Stomach (tissue), 9 donors: ENCODE results near the gene TMEM134. TPM values are rescaled to one million over a fixed set of nuclear protein-coding genes. Genes with fewer than 3 reads are reported as not detected.

Experiments used
- DNase-seq, 2 donors: peaks; one replicate each; pipeline versions ENCODE4 v3.0.0 to v3.0.0-alpha.2; 2013 to 2019
- H3K27ac ChIP-seq, 5 donors: fragments of 200-600 bp in 4 of 5; sonication (generic) in 4 of 5; one replicate each; pipeline ENCODE4 v1.5.1; 2013 to 2019; ENCODE audit warnings: mild to moderate bottlenecking in 1 of 5, moderate library complexity in 1 of 5
- H3K27me3 ChIP-seq, 3 donors: fragments of 200-600 bp; sonication (generic); one replicate each; pipeline ENCODE4 v1.5.1; 2017 to 2019; ENCODE audit warnings: mixed run types in 1 of 3
- H3K36me3 ChIP-seq, 4 donors: fragments of 200-600 bp; sonication (generic); 1 replicate in 3 of 4; 2 replicates in 1 of 4; pipeline ENCODE4 v1.5.1; 2016 to 2019
- H3K4me1 ChIP-seq, 4 donors: fragments of 200-600 bp; sonication (generic); one replicate each; pipeline ENCODE4 v1.5.1; 2016 to 2019
- H3K4me3 ChIP-seq, 4 donors: fragments of 200-600 bp; sonication (generic) in 3 of 4; one replicate each; pipeline ENCODE4 v1.5.1; 2016 to 2019; ENCODE audit warnings: mild to moderate bottlenecking in 1 of 4
- H3K9me3 ChIP-seq, 4 donors: fragments of 200-600 bp; sonication (generic); one replicate each; pipeline ENCODE4 v1.5.1; 2016 to 2019
- CTCF ChIP-seq, 7 experiments: fragments of 450-650 bp in 4 of 7; fragments of 200-600 bp in 3 of 7; sonication (generic) in 3 of 7; IDR thresholded peaks; one replicate each; pipeline ENCODE4 v1.5.1; 2016 to 2019; ENCODE audit warnings: antibody characterized with exemption in 7 of 7, control low read depth in 2 of 7, mild to moderate bottlenecking in 1 of 7
- EP300 ChIP-seq: sonication (generic); formaldehyde crosslinking; IDR thresholded peaks from one replicate; pipeline ENCODE4 v1.6.1; 2017; ENCODE audit warnings: antibody characterized with exemption
- POLR2A ChIP-seq, 4 donors: fragments of 450-650 bp; IDR thresholded peaks; one replicate each; pipeline ENCODE4 v1.6.1; 2016; ENCODE audit warnings: antibody characterized with exemption in 4 of 4, control low read depth in 2 of 4, mild to moderate bottlenecking in 1 of 4, moderate library complexity in 1 of 4
- POLR2AphosphoS5 ChIP-seq, 3 donors: sonication (generic); formaldehyde crosslinking; IDR thresholded peaks; one replicate each; pipeline ENCODE4 v1.6.1; 2016; ENCODE audit warnings: antibody characterized with exemption in 3 of 3
- WGBS, 5 donors: extraction: QIAGEN DNeasy Blood & Tissue Kit in 3 of 5; methylation state at CpG; one replicate each; pipeline versions ENCODE4 v1.1.5 to v1.1.7; 2013 to 2018; 5-methylcytosine and 5-hydroxymethylcytosine counted together
- intact Hi-C: fragments of 100-400 bp; cut with DNase I; formaldehyde crosslinking; loops from one replicate; pipeline ENCODE4 v1.15.1; 2023; ENCODE audit warnings: low total_unique reads
- polyA plus RNA-seq, 3 donors: library from polyadenylated mRNA; stranded (reverse); fragments of 200-250 nt; gene quantifications; one replicate each; pipeline ENCODE4 v1.2.3, GENCODE V29; 2013
- total RNA-seq, 5 donors: library from RNA; depleted of rRNA; stranded (reverse); fragments of >200 nt; gene quantifications; one replicate each; pipeline versions ENCODE4 v1.1.0 to v1.2.3, GENCODE V29; 2014 to 2016
- donor health status: healthy with polysubstance abuse.
- donor health status: Bipolar disorder and iron deficiency.
- donor health status: healthy.

The TMEM134 gene
- total and polyA plus RNA-seq, 8 donors, result 57.6 to 392 (median 128) TPM

DNA sequence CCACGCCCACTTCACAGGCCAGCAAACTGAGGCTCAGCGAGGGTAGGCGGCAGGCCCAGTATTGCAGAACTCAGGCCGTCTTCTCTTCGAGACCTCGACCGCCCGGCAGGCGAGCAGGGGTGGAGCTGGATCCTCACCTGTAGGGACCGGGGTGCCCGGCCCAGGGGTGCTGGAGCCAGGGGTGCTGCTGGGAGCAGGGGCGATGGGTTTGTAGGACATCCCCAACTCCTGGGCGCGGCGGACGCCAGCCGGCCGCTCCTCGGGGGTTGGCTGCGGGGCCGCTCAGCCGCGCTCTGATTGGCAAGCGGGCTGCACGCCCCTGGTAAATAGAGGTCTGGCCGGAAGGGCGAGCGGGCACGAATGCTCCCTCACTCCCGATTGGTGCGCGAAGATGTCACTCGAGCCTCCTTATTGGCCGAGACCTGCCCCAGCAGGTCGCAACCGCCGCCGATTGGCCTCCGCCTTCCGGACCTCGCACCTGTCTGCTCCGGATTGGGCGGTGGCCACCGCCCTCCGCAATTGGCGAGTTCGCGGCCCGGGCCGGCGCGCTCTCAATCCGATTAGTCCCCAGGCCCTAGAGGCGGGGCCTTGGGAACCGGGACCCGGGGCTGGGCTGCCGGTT, 38.9 kb upstream of the TMEM134 start, which contains the start of gene CDK2AP2:
TSS of gene CDK2AP2 (minus strand) at position 299 of the 622 bp plus-strand sequence. CDS start at position 219, 80 bp downstream.
- Histone ChIP-seq H3K27me3 (peaks cover 0 to 34% (median 0%) of the 10 kb centered on the region in 3 donors), H3K4me1 (peaks cover 49 to 56% (median 54%) of the 10 kb centered on the region in 4 donors), H3K27ac (peak within 1 kb of the TSS; percentile 94 to 99 (median 98)), H3K9me3 (no peaks in the 10 kb centered on the region), H3K4me3 (peak within 1 kb of the TSS; percentile 72 to 87 (median 80)), H3K36me3 (peaks cover 0 to 8% (median 4%) of the 10 kb centered on the region in 4 donors)
- intact Hi-C loops, result loop anchor here (10.0 kb wide), 1 partner anchor 73 kb away; the partner anchor contains the start of gene PTPRCAP
- peak; percentile 100 for DNase-seq
- 0 to 1% (median 0%) methylated on average over 4 to 57 of the region's 57 CpGs for WGBS, 5 donors
- peak in 1 of 4 donors; percentile 86 for TF ChIP-seq POLR2A (IDR thresholded peaks at IDR 0.05)
- no peak for TF ChIP-seq CTCF (IDR thresholded peaks at IDR 0.05)
- peak; percentile 62 to 90 (median 88) for TF ChIP-seq POLR2AphosphoS5 (IDR thresholded peaks at IDR 0.05)

DNA sequence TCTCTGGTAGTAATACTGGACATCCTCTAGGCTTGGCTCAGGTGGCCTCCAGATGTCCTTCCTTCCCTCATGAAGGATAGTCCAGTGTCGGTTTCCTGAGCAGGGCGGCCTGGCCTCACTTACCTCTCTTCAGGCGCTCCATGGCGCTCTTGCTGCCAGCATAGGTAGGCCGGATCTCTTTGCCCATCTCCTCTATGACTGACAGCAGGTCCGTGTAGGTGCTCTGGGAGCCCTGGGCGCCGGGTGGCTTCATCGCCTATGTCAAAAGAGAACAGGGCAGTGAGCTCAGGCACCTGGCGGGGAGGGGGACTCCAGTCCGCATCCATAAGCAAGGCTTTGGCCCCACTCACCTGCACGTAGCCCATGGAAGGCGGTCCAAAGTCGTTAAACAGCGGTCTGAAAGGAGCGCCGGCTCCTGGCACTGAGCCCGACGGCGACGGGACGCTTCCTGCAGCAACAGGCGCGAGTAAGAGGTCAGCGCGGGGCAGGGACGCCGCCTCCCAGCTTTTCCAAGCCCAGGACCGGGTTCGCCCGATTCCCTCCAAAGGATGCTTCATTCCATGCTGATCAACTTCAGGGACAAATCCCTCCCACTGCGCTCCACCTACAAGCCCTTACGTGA, 38.3 kb upstream of the TMEM134 start:
- WGBS, 5 donors, result 14 to 33% (median 17%) methylated on average over 19 to 33 of the region's 33 CpGs
- Histone ChIP-seq H3K36me3 (peaks cover 0 to 10% (median 4%) of the 10 kb centered on the region in 4 donors), H3K27ac (peak overlapping the region; percentile 94 to 99 (median 98)), H3K27me3 (peaks cover 0 to 34% (median 0%) of the 10 kb centered on the region in 3 donors), H3K4me3 (peak overlapping the region; percentile 72 to 87 (median 80)), H3K4me1 (peaks cover 49 to 56% (median 54%) of the 10 kb centered on the region in 4 donors), H3K9me3 (no peaks in the 10 kb centered on the region)
- DNase-seq, result peak in 1 of 2 donors; percentile 36
- intact Hi-C loops, result loop anchor here (10.0 kb wide), 1 partner anchor 73 kb away; the partner anchor contains the start of gene PTPRCAP
- TF ChIP-seq EP300 (no peak), POLR2A (IDR thresholded peaks at IDR 0.05) (no peak), CTCF (IDR thresholded peaks at IDR 0.05) (no peak), POLR2AphosphoS5 (IDR thresholded peaks at IDR 0.05) (no peak)

DNA sequence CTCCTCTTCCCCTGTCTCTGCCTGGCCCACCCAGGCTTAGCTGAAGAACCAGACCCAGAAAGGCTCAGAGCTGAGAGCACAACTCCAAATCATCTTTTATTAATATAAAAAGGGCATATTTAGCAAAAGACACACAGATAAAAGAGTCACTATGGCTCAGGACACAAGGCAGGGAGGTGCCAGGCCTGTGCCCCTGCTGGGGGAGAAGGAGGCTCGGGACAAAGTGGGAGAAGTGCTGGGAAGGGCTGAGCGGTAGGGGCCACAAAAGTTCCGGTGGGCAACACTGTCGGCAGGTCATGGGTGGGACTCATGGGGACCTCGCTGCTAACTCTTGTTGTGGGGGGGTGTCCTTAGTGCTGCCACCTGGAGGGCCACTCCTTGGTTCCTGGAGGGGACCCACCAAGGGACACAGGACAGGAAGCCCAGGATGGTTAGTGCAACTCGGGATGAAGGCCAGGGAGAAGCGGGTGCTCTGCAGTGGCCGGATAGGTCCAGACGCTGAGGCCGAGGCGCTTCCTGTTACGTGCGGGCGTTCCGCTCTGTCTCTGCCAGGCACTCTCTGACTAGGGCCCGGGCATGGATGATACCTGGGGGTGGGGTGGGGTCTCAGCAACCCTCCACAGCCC, 37.5 kb upstream of the TMEM134 start:
- 39 to 84% (median 52%) methylated on average over 12 to 16 of the region's 16 CpGs for WGBS, 5 donors
- Histone ChIP-seq H3K27ac (peak overlapping the region; percentile 85 to 99 (median 98)), H3K27me3 (peaks cover 0 to 28% (median 0%) of the 10 kb centered on the region in 3 donors), H3K4me3 (peak overlapping the region; percentile 72 to 87 (median 80)), H3K9me3 (no peaks in the 10 kb centered on the region), H3K36me3 (peaks cover 0 to 18% (median 11%) of the 10 kb centered on the region in 4 donors), H3K4me1 (peaks cover 49 to 56% (median 54%) of the 10 kb centered on the region in 4 donors)
- TF ChIP-seq CTCF (IDR thresholded peaks at IDR 0.05) (peak in 1 of 7 experiments; percentile 54), EP300 (no peak), POLR2A (IDR thresholded peaks at IDR 0.05) (no peak), POLR2AphosphoS5 (IDR thresholded peaks at IDR 0.05) (no peak)
- DNase-seq, result peak; percentile 35 to 43
- intact Hi-C loops, result loop anchor here (10.0 kb wide), 1 partner anchor 72 kb away; the partner anchor contains the start of gene PTPRCAP
